Testis (tissue), 2 donors: ENCODE data around the gene GPR62.

Source experiments
- POLR2A ChIP-seq: fragments of 450-650 bp; IDR thresholded peaks from one replicate; pipeline ENCODE4 v1.6.1; 2017; ENCODE audit warnings: antibody characterized with exemption, mild to moderate bottlenecking, moderate library complexity
- TF ChIP-seq, protein P1 (sequence below), 3 experiments: fragments of 450-650 bp in 2 of 3; fragments of 200-600 bp in 1 of 3; sonication (generic) in 1 of 3; IDR thresholded peaks; one replicate each; pipeline ENCODE4 v1.5.1; 2016 to 2019; ENCODE audit warnings: antibody characterized with exemption in 3 of 3, mild to moderate bottlenecking in 2 of 3, moderate library complexity in 1 of 3

DNA sequence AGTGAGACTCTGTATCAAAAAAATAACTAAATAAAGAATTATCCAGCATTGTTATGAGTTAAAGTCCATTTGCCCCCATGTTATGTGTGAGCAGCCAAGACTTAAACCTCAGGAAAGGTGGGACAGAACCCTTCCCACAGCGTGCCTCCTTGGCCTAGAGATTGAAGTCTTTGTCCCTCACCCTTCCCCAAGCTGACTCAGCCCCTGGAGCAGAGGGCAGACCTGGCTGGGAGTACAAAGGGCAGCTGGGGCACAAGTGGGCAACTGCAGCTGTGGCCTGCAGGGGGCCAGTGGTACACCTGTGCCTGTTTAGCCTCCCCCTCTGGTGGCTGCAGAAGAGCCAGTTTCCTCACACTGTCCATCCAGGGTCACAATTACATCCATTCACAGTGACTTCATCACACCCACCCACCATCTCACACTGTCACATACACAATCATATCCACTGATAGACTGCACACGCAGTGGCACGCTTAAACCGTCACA lies 27.2 kb downstream of the GPR62 start:
- TF ChIP-seq POLR2A, result no peak
- TF ChIP-seq, protein P1, sequence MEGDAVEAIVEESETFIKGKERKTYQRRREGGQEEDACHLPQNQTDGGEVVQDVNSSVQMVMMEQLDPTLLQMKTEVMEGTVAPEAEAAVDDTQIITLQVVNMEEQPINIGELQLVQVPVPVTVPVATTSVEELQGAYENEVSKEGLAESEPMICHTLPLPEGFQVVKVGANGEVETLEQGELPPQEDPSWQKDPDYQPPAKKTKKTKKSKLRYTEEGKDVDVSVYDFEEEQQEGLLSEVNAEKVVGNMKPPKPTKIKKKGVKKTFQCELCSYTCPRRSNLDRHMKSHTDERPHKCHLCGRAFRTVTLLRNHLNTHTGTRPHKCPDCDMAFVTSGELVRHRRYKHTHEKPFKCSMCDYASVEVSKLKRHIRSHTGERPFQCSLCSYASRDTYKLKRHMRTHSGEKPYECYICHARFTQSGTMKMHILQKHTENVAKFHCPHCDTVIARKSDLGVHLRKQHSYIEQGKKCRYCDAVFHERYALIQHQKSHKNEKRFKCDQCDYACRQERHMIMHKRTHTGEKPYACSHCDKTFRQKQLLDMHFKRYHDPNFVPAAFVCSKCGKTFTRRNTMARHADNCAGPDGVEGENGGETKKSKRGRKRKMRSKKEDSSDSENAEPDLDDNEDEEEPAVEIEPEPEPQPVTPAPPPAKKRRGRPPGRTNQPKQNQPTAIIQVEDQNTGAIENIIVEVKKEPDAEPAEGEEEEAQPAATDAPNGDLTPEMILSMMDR (IDR thresholded peaks at IDR 0.05), result peak in 2 of 3 experiments; percentile 15 to 33
